ENCODE measurements around the gene AAK1.

Gene AAK1

GRCh38 chr2:69567909-69568300, 75.6 kb downstream of the AAK1 start:
- no peaks in the 10 kb centered on the region for H3K9me3 ChIP-seq (ENCODE audit: insufficient read depth, low read length, severe bottlenecking)
- no peak for TF ChIP-seq EZH2 (IDR thresholded peaks at IDR 0.05; ENCODE audit: borderline replicate concordance, low read depth, low read length, severe bottlenecking)
- TF ChIP-seq CTCF (IDR thresholded peaks at IDR 0.05; ENCODE audit: borderline replicate concordance, extremely low read depth, low read length, poor library complexity, severe bottlenecking) = no peak
- H4K20me1 ChIP-seq (ENCODE audit: insufficient read depth, low read length) = peaks cover 80% of the 10 kb centered on the region
- no peak overlapping the region for H3K4me2 ChIP-seq (ENCODE audit: insufficient read depth, low read length)
- H3K4me3 ChIP-seq (ENCODE audit: low read depth in 1 of 2, low read length in 2 of 2) = no peak overlapping the region
- H3K9ac ChIP-seq (ENCODE audit: low read depth, low read length) = no peak overlapping the region
- DNase-seq = no peak
- no peak overlapping the region for H3K27ac ChIP-seq (ENCODE audit: low read length)
- ATAC-seq (ENCODE audit: insufficient read depth, low read depth) = no peak
- peaks cover 100% of the 10 kb centered on the region for H3K79me2 ChIP-seq (ENCODE audit: insufficient read depth, low read length)
- H3K27me3 ChIP-seq (ENCODE audit: insufficient read depth, low read length, poor library complexity) = no peaks in the 10 kb centered on the region
- peaks cover 5% of the 10 kb centered on the region; the same call in 1 of the 2 replicates for H3K4me1 ChIP-seq (ENCODE audit: insufficient read depth, low read length)
- peaks cover 49% of the 10 kb centered on the region for H3K36me3 ChIP-seq (ENCODE audit: insufficient read depth, low read length)
- no peak overlapping the region for H2AFZ ChIP-seq (ENCODE audit: low read depth, low read length)

- no peak overlapping the region for H2AFZ ChIP-seq (ENCODE audit: low read depth, low read length)
- H3K4me1 ChIP-seq (ENCODE audit: insufficient read depth, low read length) = peaks cover 5% of the 10 kb centered on the region; the same call in 1 of the 2 replicates
- H3K9me3 ChIP-seq (ENCODE audit: insufficient read depth, low read length, severe bottlenecking) = no peaks in the 10 kb centered on the region
- peaks cover 99% of the 10 kb centered on the region for H3K79me2 ChIP-seq (ENCODE audit: insufficient read depth, low read length)
- no peak overlapping the region for H3K9ac ChIP-seq (ENCODE audit: low read depth, low read length)
- no peaks in the 10 kb centered on the region for H3K27me3 ChIP-seq (ENCODE audit: insufficient read depth, low read length, poor library complexity)
- no peak overlapping the region for H3K4me3 ChIP-seq (ENCODE audit: low read depth in 1 of 2, low read length in 2 of 2)
- no peak overlapping the region for H3K4me2 ChIP-seq (ENCODE audit: insufficient read depth, low read length)
- TF ChIP-seq EZH2 (IDR thresholded peaks at IDR 0.05; ENCODE audit: borderline replicate concordance, low read depth, low read length, severe bottlenecking) (no peak), CTCF (IDR thresholded peaks at IDR 0.05; ENCODE audit: borderline replicate concordance, extremely low read depth, low read length, poor library complexity, severe bottlenecking) (no peak)
- H3K36me3 ChIP-seq (ENCODE audit: insufficient read depth, low read length) = peaks cover 46% of the 10 kb centered on the region
- no peak for ATAC-seq (ENCODE audit: insufficient read depth, low read depth)
- DNase-seq = no peak
- no peak overlapping the region for H3K27ac ChIP-seq (ENCODE audit: low read length)
- peaks cover 79% of the 10 kb centered on the region for H4K20me1 ChIP-seq (ENCODE audit: insufficient read depth, low read length)
Observed at GRCh38 chr2:69567157-69567908, 76.2 kb downstream of the AAK1 start.

- peaks cover 99% of the 10 kb centered on the region for H3K79me2 ChIP-seq (ENCODE audit: insufficient read depth, low read length)
- H3K4me2 ChIP-seq (ENCODE audit: insufficient read depth, low read length) = no peak overlapping the region
- no peak for ATAC-seq (ENCODE audit: insufficient read depth, low read depth)
- H3K36me3 ChIP-seq (ENCODE audit: insufficient read depth, low read length) = peaks cover 42% of the 10 kb centered on the region
- H4K20me1 ChIP-seq (ENCODE audit: insufficient read depth, low read length) = peaks cover 81% of the 10 kb centered on the region
- H3K9me3 ChIP-seq (ENCODE audit: insufficient read depth, low read length, severe bottlenecking) = no peaks in the 10 kb centered on the region
- peaks cover 1% of the 10 kb centered on the region; the same call in 1 of the 2 replicates for H3K4me1 ChIP-seq (ENCODE audit: insufficient read depth, low read length)
- no peaks in the 10 kb centered on the region for H3K27me3 ChIP-seq (ENCODE audit: insufficient read depth, low read length, poor library complexity)
- H2AFZ ChIP-seq (ENCODE audit: low read depth, low read length) = no peak overlapping the region
- no peak for DNase-seq
- no peak overlapping the region for H3K27ac ChIP-seq (ENCODE audit: low read length)
- TF ChIP-seq EZH2 (IDR thresholded peaks at IDR 0.05; ENCODE audit: borderline replicate concordance, low read depth, low read length, severe bottlenecking) (no peak), CTCF (IDR thresholded peaks at IDR 0.05; ENCODE audit: borderline replicate concordance, extremely low read depth, low read length, poor library complexity, severe bottlenecking) (no peak)
- no peak overlapping the region for H3K4me3 ChIP-seq (ENCODE audit: low read depth in 1 of 2, low read length in 2 of 2)
- no peak overlapping the region for H3K9ac ChIP-seq (ENCODE audit: low read depth, low read length)
Observed at GRCh38 chr2:69566669-69567068, 76.9 kb downstream of the AAK1 start.
